Measurements from ENCODE around the gene NCR3LG1. TPM values are rescaled to one million over a fixed set of nuclear protein-coding genes. Genes with fewer than 3 reads are reported as not detected.

NCR3LG1 gene
- total and polyA plus RNA-seq, 9 of the 15 experiments (the other 6 are each of a cell fraction or from before 2014, with no cell fraction given) = 4.1 to 39.8 (median 25.1) TPM

- TF ChIP-seq ZNF407 (IDR thresholded peaks at IDR 0.05; ENCODE audit: low read depth) = peak; percentile 55; the same call in 1 of the 2 replicates
- TF ChIP-seq, protein P1, sequence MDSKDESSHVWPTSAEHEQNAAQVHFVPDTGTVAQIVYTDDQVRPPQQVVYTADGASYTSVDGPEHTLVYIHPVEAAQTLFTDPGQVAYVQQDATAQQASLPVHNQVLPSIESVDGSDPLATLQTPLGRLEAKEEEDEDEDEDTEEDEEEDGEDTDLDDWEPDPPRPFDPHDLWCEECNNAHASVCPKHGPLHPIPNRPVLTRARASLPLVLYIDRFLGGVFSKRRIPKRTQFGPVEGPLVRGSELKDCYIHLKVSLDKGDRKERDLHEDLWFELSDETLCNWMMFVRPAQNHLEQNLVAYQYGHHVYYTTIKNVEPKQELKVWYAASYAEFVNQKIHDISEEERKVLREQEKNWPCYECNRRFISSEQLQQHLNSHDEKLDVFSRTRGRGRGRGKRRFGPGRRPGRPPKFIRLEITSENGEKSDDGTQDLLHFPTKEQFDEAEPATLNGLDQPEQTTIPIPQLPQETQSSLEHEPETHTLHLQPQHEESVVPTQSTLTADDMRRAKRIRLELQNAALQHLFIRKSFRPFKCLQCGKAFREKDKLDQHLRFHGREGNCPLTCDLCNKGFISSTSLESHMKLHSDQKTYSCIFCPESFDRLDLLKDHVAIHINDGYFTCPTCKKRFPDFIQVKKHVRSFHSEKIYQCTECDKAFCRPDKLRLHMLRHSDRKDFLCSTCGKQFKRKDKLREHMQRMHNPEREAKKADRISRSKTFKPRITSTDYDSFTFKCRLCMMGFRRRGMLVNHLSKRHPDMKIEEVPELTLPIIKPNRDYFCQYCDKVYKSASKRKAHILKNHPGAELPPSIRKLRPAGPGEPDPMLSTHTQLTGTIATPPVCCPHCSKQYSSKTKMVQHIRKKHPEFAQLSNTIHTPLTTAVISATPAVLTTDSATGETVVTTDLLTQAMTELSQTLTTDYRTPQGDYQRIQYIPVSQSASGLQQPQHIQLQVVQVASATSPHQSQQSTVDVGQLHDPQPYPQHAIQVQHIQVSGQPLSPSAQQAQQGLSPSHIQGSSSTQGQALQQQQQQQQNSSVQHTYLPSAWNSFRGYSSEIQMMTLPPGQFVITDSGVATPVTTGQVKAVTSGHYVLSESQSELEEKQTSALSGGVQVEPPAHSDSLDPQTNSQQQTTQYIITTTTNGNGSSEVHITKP (IDR thresholded peaks at IDR 0.05; ENCODE audit: partially characterized antibody) = no peak
- TF ChIP-seq, protein P2, sequence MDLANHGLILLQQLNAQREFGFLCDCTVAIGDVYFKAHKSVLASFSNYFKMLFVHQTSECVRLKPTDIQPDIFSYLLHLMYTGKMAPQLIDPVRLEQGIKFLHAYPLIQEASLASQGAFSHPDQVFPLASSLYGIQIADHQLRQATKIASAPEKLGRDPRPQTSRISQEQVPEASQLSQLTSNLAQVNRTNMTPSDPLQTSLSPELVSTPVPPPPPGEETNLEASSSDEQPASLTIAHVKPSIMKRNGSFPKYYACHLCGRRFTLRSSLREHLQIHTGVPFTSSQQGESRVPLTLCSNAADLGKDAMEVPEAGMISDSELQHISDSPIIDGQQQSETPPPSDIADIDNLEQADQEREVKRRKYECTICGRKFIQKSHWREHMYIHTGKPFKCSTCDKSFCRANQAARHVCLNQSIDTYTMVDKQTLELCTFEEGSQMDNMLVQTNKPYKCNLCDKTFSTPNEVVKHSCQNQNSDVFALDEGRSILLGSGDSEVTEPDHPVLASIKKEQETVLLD (IDR thresholded peaks at IDR 0.05) = no peak
- TF ChIP-seq, protein P3, sequence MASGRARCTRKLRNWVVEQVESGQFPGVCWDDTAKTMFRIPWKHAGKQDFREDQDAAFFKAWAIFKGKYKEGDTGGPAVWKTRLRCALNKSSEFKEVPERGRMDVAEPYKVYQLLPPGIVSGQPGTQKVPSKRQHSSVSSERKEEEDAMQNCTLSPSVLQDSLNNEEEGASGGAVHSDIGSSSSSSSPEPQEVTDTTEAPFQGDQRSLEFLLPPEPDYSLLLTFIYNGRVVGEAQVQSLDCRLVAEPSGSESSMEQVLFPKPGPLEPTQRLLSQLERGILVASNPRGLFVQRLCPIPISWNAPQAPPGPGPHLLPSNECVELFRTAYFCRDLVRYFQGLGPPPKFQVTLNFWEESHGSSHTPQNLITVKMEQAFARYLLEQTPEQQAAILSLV (tag; IDR thresholded peaks at IDR 0.05) = no peak
- TF ChIP-seq MTA3 (IDR thresholded peaks at IDR 0.05; ENCODE audit: borderline replicate concordance) = no peak
- no peak for TF ChIP-seq RBM22 (IDR thresholded peaks at IDR 0.05; ENCODE audit: low read depth, low read length, poor library complexity, severe bottlenecking)
- no peak for TF ChIP-seq SAFB (IDR thresholded peaks at IDR 0.05; ENCODE audit: borderline replicate concordance, low read depth, low read length)
- no peak for TF ChIP-seq CREB5 (CRISPR knock-in tag; IDR thresholded peaks at IDR 0.05)
Observed at GRCh38 chr11:17386331-17387084, 34.9 kb downstream of the NCR3LG1 start (continued).

Measured in K562 (cell line).